ENCODE measurements around the gene CRTC3.
"Not testable (repeated sequence)": the region's sequence is repeated elsewhere in the genome, so short reads cannot be mapped to it uniquely, and the experiment has no call there.

The CRTC3 gene

GRCh38 chr15:90686435-90687218, 156.9 kb downstream of the CRTC3 start:
- no peak for DNase-seq (ENCODE audit: extremely low spot score)
- POLR2A ChIA-PET: interaction anchor here (2.0 kb wide), 1 partner anchor 31 kb away, joined by 6 read pairs; the partner anchor contains the start of gene BLM
- CTCF ChIA-PET: no interaction called here
- TF ChIP-seq ARNT (IDR thresholded peaks at IDR 0.05): no peak
- TF ChIP-seq FOXK2 (IDR thresholded peaks at IDR 0.05): no peak
- TF ChIP-seq L3MBTL2 (conservative IDR thresholded peaks at IDR 0.05): no peak
- TF ChIP-seq SP1 (IDR thresholded peaks at IDR 0.05): no peak
- TF ChIP-seq, protein P1, sequence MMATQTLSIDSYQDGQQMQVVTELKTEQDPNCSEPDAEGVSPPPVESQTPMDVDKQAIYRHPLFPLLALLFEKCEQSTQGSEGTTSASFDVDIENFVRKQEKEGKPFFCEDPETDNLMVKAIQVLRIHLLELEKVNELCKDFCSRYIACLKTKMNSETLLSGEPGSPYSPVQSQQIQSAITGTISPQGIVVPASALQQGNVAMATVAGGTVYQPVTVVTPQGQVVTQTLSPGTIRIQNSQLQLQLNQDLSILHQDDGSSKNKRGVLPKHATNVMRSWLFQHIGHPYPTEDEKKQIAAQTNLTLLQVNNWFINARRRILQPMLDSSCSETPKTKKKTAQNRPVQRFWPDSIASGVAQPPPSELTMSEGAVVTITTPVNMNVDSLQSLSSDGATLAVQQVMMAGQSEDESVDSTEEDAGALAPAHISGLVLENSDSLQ (IDR thresholded peaks at IDR 0.05): no peak
- no peak for TF ChIP-seq ZNF384 (IDR thresholded peaks at IDR 0.05)
- TF ChIP-seq LEF1 (IDR thresholded peaks at IDR 0.05; ENCODE audit: borderline replicate concordance): no peak
- TF ChIP-seq FOXM1 (IDR thresholded peaks at IDR 0.05; ENCODE audit: borderline replicate concordance): no peak
- no peak for TF ChIP-seq BHLHE40 (IDR thresholded peaks at IDR 0.05; ENCODE audit: borderline replicate concordance)
- TF ChIP-seq TARDBP (IDR thresholded peaks at IDR 0.05): no peak
- no peak for TF ChIP-seq NFRKB (IDR thresholded peaks at IDR 0.05)
- TF ChIP-seq CTBP1 (IDR thresholded peaks at IDR 0.05; ENCODE audit: borderline replicate concordance): no peak
- TF ChIP-seq HDGF (IDR thresholded peaks at IDR 0.05; ENCODE audit: borderline replicate concordance): no peak
- TF ChIP-seq SUZ12 (IDR thresholded peaks at IDR 0.05): no peak
- TF ChIP-seq FOXA1 (IDR thresholded peaks at IDR 0.05): no peak
- TF ChIP-seq ELF4 (IDR thresholded peaks at IDR 0.05): no peak

GRCh38 chr15:90689326-90689961, 159.7 kb downstream of the CRTC3 start:
- CTCF ChIA-PET; POLR2A ChIA-PET; DNase-seq (ENCODE audit: extremely low spot score): not testable (repeated sequence)

DNA sequence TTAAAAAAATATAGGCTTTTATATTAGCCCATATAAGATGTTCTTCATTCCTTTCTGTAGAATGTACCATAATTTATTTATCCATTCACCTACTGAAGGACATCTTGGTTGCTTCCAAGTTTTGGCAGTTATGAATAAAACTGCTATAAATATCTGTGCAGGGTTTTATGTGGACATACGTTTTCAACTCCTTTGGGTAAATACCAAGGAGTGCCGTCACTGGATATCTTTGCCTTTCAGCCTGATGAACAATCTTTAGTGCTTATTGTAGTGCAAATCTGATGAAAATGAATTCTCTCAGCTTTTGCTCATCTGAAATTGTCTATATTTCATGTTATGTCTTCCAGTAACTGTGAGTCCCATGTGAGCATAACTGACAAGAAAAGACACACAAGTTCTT, 160.9 kb downstream of the CRTC3 start:
- no peak for DNase-seq (ENCODE audit: extremely low spot score)
- POLR2A ChIA-PET: no interaction called here
- CTCF ChIA-PET: no interaction called here

DNA sequence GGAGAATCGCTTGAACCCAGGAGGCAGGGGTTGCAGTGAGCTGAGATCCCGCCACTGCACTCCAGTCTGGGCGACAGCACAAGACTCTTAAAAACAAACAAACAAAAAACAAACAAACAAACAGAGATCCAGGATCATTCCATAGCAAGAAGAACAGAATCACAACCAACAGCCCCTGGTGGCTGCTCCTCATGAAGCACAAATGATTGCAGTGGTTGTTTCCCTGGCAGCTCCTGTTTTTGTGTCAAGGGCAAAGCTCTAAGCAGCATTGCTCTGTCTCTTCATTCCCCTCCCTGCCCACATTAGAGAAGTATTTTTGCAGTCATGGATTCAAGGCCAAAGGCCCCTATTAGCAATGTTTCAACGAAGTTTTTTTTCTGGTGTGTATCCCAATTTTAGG, 161.6 kb downstream of the CRTC3 start:
- POLR2A ChIA-PET: no interaction called here

More for the DNA sequence above, 160.9 kb downstream of the CRTC3 start:
- TF ChIP-seq ZNF384 (IDR thresholded peaks at IDR 0.05) (no peak), SP1 (IDR thresholded peaks at IDR 0.05) (no peak), FOXM1 (IDR thresholded peaks at IDR 0.05; ENCODE audit: borderline replicate concordance) (no peak), NFRKB (IDR thresholded peaks at IDR 0.05) (no peak), TARDBP (IDR thresholded peaks at IDR 0.05) (no peak), SUZ12 (IDR thresholded peaks at IDR 0.05) (no peak), L3MBTL2 (conservative IDR thresholded peaks at IDR 0.05) (no peak), BHLHE40 (IDR thresholded peaks at IDR 0.05; ENCODE audit: borderline replicate concordance) (no peak), ARNT (IDR thresholded peaks at IDR 0.05) (no peak), ELF4 (IDR thresholded peaks at IDR 0.05) (no peak), FOXA1 (IDR thresholded peaks at IDR 0.05) (no peak)
- TF ChIP-seq, protein P1 (IDR thresholded peaks at IDR 0.05): no peak

GRCh38 chr15:90691982-90692773, 162.5 kb downstream of the CRTC3 start:
- no peak for TF ChIP-seq L3MBTL2 (conservative IDR thresholded peaks at IDR 0.05)
- no peak for TF ChIP-seq ELF4 (IDR thresholded peaks at IDR 0.05)
- TF ChIP-seq TARDBP (IDR thresholded peaks at IDR 0.05): no peak
- no peak for TF ChIP-seq LEF1 (IDR thresholded peaks at IDR 0.05; ENCODE audit: borderline replicate concordance)
- TF ChIP-seq SUZ12 (IDR thresholded peaks at IDR 0.05): no peak
- TF ChIP-seq NFRKB (IDR thresholded peaks at IDR 0.05): no peak
- no peak for TF ChIP-seq FOXA1 (IDR thresholded peaks at IDR 0.05)
- no peak for TF ChIP-seq BHLHE40 (IDR thresholded peaks at IDR 0.05; ENCODE audit: borderline replicate concordance)
- TF ChIP-seq, protein P1 (IDR thresholded peaks at IDR 0.05): no peak
- no peak for TF ChIP-seq SP1 (IDR thresholded peaks at IDR 0.05)
- no peak for TF ChIP-seq FOXM1 (IDR thresholded peaks at IDR 0.05; ENCODE audit: borderline replicate concordance)
- no peak for TF ChIP-seq FOXK2 (IDR thresholded peaks at IDR 0.05)
- TF ChIP-seq HDGF (IDR thresholded peaks at IDR 0.05; ENCODE audit: borderline replicate concordance): no peak
- TF ChIP-seq CTBP1 (IDR thresholded peaks at IDR 0.05; ENCODE audit: borderline replicate concordance): no peak
- no peak for TF ChIP-seq ARNT (IDR thresholded peaks at IDR 0.05)
- ChIA-PET CTCF (no interaction called here), POLR2A (no interaction called here)
- no peak for DNase-seq (ENCODE audit: extremely low spot score)

More for the DNA sequence above, 161.6 kb downstream of the CRTC3 start:
- DNase-seq (ENCODE audit: extremely low spot score): no peak
- CTCF ChIA-PET: no interaction called here
- TF ChIP-seq, protein P1 (IDR thresholded peaks at IDR 0.05): no peak
- TF ChIP-seq HDGF (IDR thresholded peaks at IDR 0.05; ENCODE audit: borderline replicate concordance) (no peak), SUZ12 (IDR thresholded peaks at IDR 0.05) (no peak), BHLHE40 (IDR thresholded peaks at IDR 0.05; ENCODE audit: borderline replicate concordance) (no peak), NFRKB (IDR thresholded peaks at IDR 0.05) (no peak), ARNT (IDR thresholded peaks at IDR 0.05) (no peak), ELF4 (IDR thresholded peaks at IDR 0.05) (no peak), CTBP1 (IDR thresholded peaks at IDR 0.05; ENCODE audit: borderline replicate concordance) (no peak), L3MBTL2 (conservative IDR thresholded peaks at IDR 0.05) (no peak), FOXA1 (IDR thresholded peaks at IDR 0.05) (no peak), ZNF384 (IDR thresholded peaks at IDR 0.05) (no peak), LEF1 (IDR thresholded peaks at IDR 0.05; ENCODE audit: borderline replicate concordance) (no peak), TARDBP (IDR thresholded peaks at IDR 0.05) (no peak), FOXK2 (IDR thresholded peaks at IDR 0.05) (no peak), FOXM1 (IDR thresholded peaks at IDR 0.05; ENCODE audit: borderline replicate concordance) (no peak), SP1 (IDR thresholded peaks at IDR 0.05) (no peak)
